H9 (cell line): Measurements from ENCODE around the gene MYBPHL. TPM values are rescaled to one million over a fixed set of nuclear protein-coding genes. Genes with fewer than 3 reads are reported as not detected.
A peak's percentile ranks its signal among the peaks of the same experiment; 100 is the strongest.

ENCODE experiments used
- DNase-seq: peaks from one replicate; pipeline ENCODE4 v3.0.0-alpha.2; 2017
- H2AFZ ChIP-seq: one replicate; pipeline ENCODE4 v1.6.1; 2013; ENCODE audit warnings: mild to moderate bottlenecking, low read length, control low read depth, moderate library complexity
- H2AK5ac ChIP-seq: 2 replicates; pipeline ENCODE4 v1.6.1; 2013; ENCODE audit warnings: low read length, control low read depth, mixed read lengths; ENCODE audit not compliant: insufficient read length
- H2BK120ac ChIP-seq: one replicate; pipeline ENCODE4 v1.6.1; 2013; ENCODE audit warnings: low read depth, mild to moderate bottlenecking, low read length, control low read depth, inconsistent platforms; ENCODE audit not compliant: poor library complexity, severe bottlenecking
- H2BK12ac ChIP-seq: 2 replicates; pipeline ENCODE4 v1.6.1; 2013; ENCODE audit warnings: low read length, control low read depth, mixed read lengths, low read depth; ENCODE audit not compliant: insufficient read length
- H2BK15ac ChIP-seq: 2 replicates; pipeline ENCODE4 v1.6.1; 2013; ENCODE audit warnings: low read depth, low read length, control low read depth
- H2BK20ac ChIP-seq: one replicate; pipeline ENCODE4 v1.6.1; 2013; ENCODE audit warnings: low read depth, mild to moderate bottlenecking, low read length, control low read depth, inconsistent platforms; ENCODE audit not compliant: poor library complexity, severe bottlenecking
- H2BK5ac ChIP-seq: 2 replicates; pipeline ENCODE4 v1.6.1; 2013; ENCODE audit warnings: low read length, control low read depth, mixed read lengths; ENCODE audit not compliant: insufficient read length
- H3K14ac ChIP-seq: 2 replicates; pipeline ENCODE4 v1.6.1; 2013; ENCODE audit warnings: low read length, control low read depth; ENCODE audit not compliant: insufficient read depth
- H3K18ac ChIP-seq: 2 replicates; pipeline ENCODE4 v1.6.1; 2013; ENCODE audit warnings: low read depth, mild to moderate bottlenecking, mixed read lengths, low read length, control low read depth; ENCODE audit not compliant: insufficient read length
- H3K23ac ChIP-seq: 2 replicates; pipeline ENCODE4 v1.6.1; 2013; ENCODE audit warnings: low read length, control low read depth, mixed read lengths, low read depth; ENCODE audit not compliant: insufficient read length
- H3K23me2 ChIP-seq: 2 replicates; pipeline ENCODE4 v1.6.1; 2013; ENCODE audit warnings: low read depth, mild to moderate bottlenecking, mixed read lengths, low read length, control low read depth; ENCODE audit not compliant: insufficient read length, poor library complexity, severe bottlenecking
- H3K27ac ChIP-seq: 2 replicates; pipeline ENCODE4 v1.5.1; 2013; ENCODE audit warnings: low read length, control low read depth, mixed read lengths, low read depth; ENCODE audit not compliant: insufficient read length
- H3K27me3 ChIP-seq: 2 replicates; pipeline ENCODE4 v1.6.1; 2013; ENCODE audit warnings: low read length, control low read depth, inconsistent platforms; ENCODE audit not compliant: insufficient read depth
- H3K4ac ChIP-seq: 2 replicates; pipeline ENCODE4 v1.6.1; 2013; ENCODE audit warnings: low read depth, mild to moderate bottlenecking, control low read depth, inconsistent platforms, low read length, moderate library complexity
- H3K4me1 ChIP-seq: 2 replicates; pipeline ENCODE4 v1.6.1; 2013; ENCODE audit warnings: low read length, control low read depth, inconsistent platforms; ENCODE audit not compliant: insufficient read depth
- H3K4me2 ChIP-seq: 2 replicates; pipeline ENCODE4 v1.6.1; 2013; ENCODE audit warnings: low read length, control low read depth, mixed read lengths; ENCODE audit not compliant: insufficient read length, insufficient read depth
- H3K56ac ChIP-seq: 2 replicates; pipeline ENCODE4 v1.6.1; 2013; ENCODE audit warnings: low read depth, mild to moderate bottlenecking, mixed read lengths, low read length, control low read depth; ENCODE audit not compliant: insufficient read length
- H3K79me1 ChIP-seq: 2 replicates; pipeline ENCODE4 v1.6.1; 2013; ENCODE audit warnings: low read depth, mild to moderate bottlenecking, moderate library complexity, low read length, control low read depth, inconsistent platforms; ENCODE audit not compliant: insufficient read depth, poor library complexity, severe bottlenecking
- H3K79me2 ChIP-seq: 2 replicates; pipeline ENCODE4 v1.6.1; 2013; ENCODE audit warnings: low read length, control low read depth, inconsistent platforms; ENCODE audit not compliant: insufficient read depth
- H3K9ac ChIP-seq: 2 replicates; pipeline ENCODE4 v1.6.1; 2013; ENCODE audit warnings: low read length, control low read depth, mixed read lengths; ENCODE audit not compliant: insufficient read length; ENCODE audit errors: extremely low read depth
- H3K9me3 ChIP-seq: one replicate; pipeline ENCODE4 v1.6.1; 2013; ENCODE audit warnings: low read depth, low read length, inconsistent platforms; ENCODE audit not compliant: control insufficient read depth
- H3T11ph ChIP-seq: one replicate; pipeline ENCODE4 v1.6.1; 2013; ENCODE audit warnings: mild to moderate bottlenecking, low read length, control low read depth, inconsistent platforms
- H4K20me1 ChIP-seq: one replicate; pipeline ENCODE4 v1.6.1; 2013; ENCODE audit not compliant: control insufficient read depth, insufficient read length, insufficient read depth
- H4K5ac ChIP-seq: 2 replicates; pipeline ENCODE4 v1.6.1; 2013; ENCODE audit warnings: low read depth, mild to moderate bottlenecking, mixed read lengths, low read length, control low read depth; ENCODE audit not compliant: insufficient read length
- H4K8ac ChIP-seq: replicated peaks from 2 replicates; pipeline ENCODE4 v1.6.1; 2013; ENCODE audit warnings: low read length, control low read depth, mixed read lengths, low read depth; ENCODE audit not compliant: insufficient read length
- H4K91ac ChIP-seq: 2 replicates; pipeline ENCODE4 v1.6.1; 2013; ENCODE audit warnings: low read depth, mild to moderate bottlenecking, moderate library complexity, mixed read lengths, low read length, control low read depth; ENCODE audit not compliant: insufficient read length
- H3K27ac Mint-ChIP-seq, 3 experiments: 2 replicates in 2 of 3; 3 replicates in 1 of 3; pipeline ENCODE4 v1.8.0; 2020 to 2021; ENCODE audit warnings: mixed read lengths in 3 of 3, mild to moderate bottlenecking in 1 of 3, moderate library complexity in 1 of 3
- H3K27me3 Mint-ChIP-seq: 2 replicates; pipeline ENCODE4 v1.8.0; 2021; ENCODE audit warnings: low read depth, mild to moderate bottlenecking, moderate library complexity, mixed read lengths
- H3K36me3 Mint-ChIP-seq, 3 experiments: 2 replicates in 2 of 3; 3 replicates in 1 of 3; pipeline ENCODE4 v1.8.0; 2020 to 2021; ENCODE audit warnings: low read depth in 3 of 3, mixed read lengths in 3 of 3; ENCODE audit not compliant: insufficient read depth in 1 of 3
- H3K4me1 Mint-ChIP-seq, 2 experiments: 2 replicates each; pipeline ENCODE4 v1.8.0; 2020; ENCODE audit warnings: mixed read lengths in 2 of 2
- H3K4me3 Mint-ChIP-seq, 2 experiments: 2 replicates in 1 of 2; 3 replicates in 1 of 2; pipeline ENCODE4 v1.8.0; 2020 to 2021; ENCODE audit warnings: mild to moderate bottlenecking in 2 of 2, mixed read lengths in 2 of 2, moderate library complexity in 1 of 2
- H3K9me3 Mint-ChIP-seq, 2 experiments: 2 replicates in 1 of 2; 3 replicates in 1 of 2; pipeline ENCODE4 v1.8.0; 2020; ENCODE audit warnings: mild to moderate bottlenecking in 2 of 2, mixed read lengths in 2 of 2, moderate library complexity in 1 of 2
- WGBS: extraction: QIAGEN DNeasy Blood & Tissue Kit; methylation state at CpG from one replicate; pipeline ENCODE4 v1.1.7; 2013; ENCODE audit warnings: missing lambda C conversion rate, low lambda C conversion rate, mixed read lengths; ENCODE audit not compliant: insufficient read length; ENCODE audit errors: extremely low coverage; 5-methylcytosine and 5-hydroxymethylcytosine counted together
- total RNA-seq: library from RNA; stranded (reverse); gene quantifications from 2 replicates; pipeline ENCODE4 v1.2.1, GENCODE V29; 2021
- TF ChIP-seq, protein P1 (sequence below): fragments of 200-600 bp; sonication (generic); conservative IDR thresholded peaks from 3 replicates; pipeline ENCODE4 v1.8.0; 2021; ENCODE audit warnings: antibody characterized with exemption, mild to moderate bottlenecking

MYBPHL gene
- total RNA-seq, 1 experiment from 2014 or later: 0.59 TPM

DNA sequence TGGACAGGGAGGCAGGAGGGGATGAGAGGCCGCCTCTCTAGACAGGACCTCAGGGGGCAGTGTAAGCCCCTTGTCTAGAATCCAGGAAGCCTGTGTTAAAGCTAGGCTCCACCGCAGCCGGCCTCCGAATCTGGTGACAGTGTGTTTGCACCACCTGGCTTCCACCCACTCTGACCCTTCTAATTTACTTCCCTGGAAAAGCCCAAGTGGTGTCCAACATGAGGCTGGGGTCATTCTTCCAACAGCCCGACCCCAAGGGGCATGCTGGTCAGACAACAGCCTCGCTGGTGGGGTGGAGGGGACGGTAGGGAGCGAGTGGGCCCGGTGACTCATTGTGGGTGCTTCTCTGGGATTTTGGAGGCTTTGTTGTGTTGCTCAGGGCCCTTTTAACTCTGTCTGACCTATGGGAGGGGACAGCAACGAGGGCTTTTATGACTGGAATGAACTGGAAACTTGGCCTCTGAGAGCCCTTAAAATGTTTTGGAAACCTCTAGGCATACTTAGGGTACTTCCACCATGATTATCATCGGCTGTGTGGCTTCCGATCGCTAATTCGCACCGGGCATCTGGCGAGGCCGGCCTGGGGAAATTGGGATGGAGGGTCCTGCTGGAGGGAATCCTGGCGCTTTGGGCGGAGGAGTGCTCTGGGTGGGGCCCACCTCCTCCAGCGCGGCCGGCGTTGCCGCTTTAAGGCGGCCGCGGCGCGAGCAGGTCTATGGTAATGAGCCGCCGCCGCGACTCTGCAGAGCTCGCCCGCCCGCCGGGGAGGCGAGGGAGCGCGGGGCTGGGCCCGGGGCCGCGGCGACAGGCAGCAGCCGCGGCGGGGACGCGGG, 57.8 kb downstream of the MYBPHL start, which contains the start of gene CELSR2:
CELSR2 (plus strand) TSS at position 743 of the 833 bp plus-strand sequence. CDS start 541 bp downstream, outside the sequence.
- no peaks in the 10 kb centered on the region for H4K20me1 ChIP-seq
- H3K56ac ChIP-seq: no peak within 1 kb of the TSS
- no peak within 1 kb of the TSS for H3K9ac ChIP-seq
- no peaks in the 10 kb centered on the region for H3K9me3 ChIP-seq
- no peaks in the 10 kb centered on the region for H3K4me1 ChIP-seq
- no peak within 1 kb of the TSS for H3K23ac ChIP-seq
- no peak within 1 kb of the TSS for H4K5ac ChIP-seq
- no peak within 1 kb of the TSS for H2BK20ac ChIP-seq
- peak within 1 kb of the TSS; percentile 39 for H3K18ac ChIP-seq
- H3K9me3 Mint-ChIP-seq: peaks cover 14 to 21% of the 10 kb centered on the region in 2 experiments
- no peaks in the 10 kb centered on the region for H3K79me1 ChIP-seq
- H4K91ac ChIP-seq: no peak within 1 kb of the TSS
- peak within 1 kb of the TSS; percentile 31; the same call in 1 of the 2 replicates for H3K14ac ChIP-seq
- no peak within 1 kb of the TSS for H2BK5ac ChIP-seq
- H2BK12ac ChIP-seq: no peak within 1 kb of the TSS
- H3K4ac ChIP-seq: no peak within 1 kb of the TSS
- no peak within 1 kb of the TSS for H2AFZ ChIP-seq
- H2BK15ac ChIP-seq: no peak within 1 kb of the TSS
- H3K27me3 Mint-ChIP-seq: peaks cover 48% of the 10 kb centered on the region
- peak within 1 kb of the TSS in 1 of 3 experiments; percentile 98; a peak in 2 of 7 replicates for H3K27ac Mint-ChIP-seq
- peak within 1 kb of the TSS; percentile 61 to 76 for H3K4me3 Mint-ChIP-seq
- no peak within 1 kb of the TSS for H3T11ph ChIP-seq
- no CpG with 5 or more reads among the region's 49 CpGs for WGBS
- peak; percentile 85 for DNase-seq
- H3K27ac ChIP-seq: no peak within 1 kb of the TSS
- TF ChIP-seq, protein P1, sequence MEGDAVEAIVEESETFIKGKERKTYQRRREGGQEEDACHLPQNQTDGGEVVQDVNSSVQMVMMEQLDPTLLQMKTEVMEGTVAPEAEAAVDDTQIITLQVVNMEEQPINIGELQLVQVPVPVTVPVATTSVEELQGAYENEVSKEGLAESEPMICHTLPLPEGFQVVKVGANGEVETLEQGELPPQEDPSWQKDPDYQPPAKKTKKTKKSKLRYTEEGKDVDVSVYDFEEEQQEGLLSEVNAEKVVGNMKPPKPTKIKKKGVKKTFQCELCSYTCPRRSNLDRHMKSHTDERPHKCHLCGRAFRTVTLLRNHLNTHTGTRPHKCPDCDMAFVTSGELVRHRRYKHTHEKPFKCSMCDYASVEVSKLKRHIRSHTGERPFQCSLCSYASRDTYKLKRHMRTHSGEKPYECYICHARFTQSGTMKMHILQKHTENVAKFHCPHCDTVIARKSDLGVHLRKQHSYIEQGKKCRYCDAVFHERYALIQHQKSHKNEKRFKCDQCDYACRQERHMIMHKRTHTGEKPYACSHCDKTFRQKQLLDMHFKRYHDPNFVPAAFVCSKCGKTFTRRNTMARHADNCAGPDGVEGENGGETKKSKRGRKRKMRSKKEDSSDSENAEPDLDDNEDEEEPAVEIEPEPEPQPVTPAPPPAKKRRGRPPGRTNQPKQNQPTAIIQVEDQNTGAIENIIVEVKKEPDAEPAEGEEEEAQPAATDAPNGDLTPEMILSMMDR: peak; percentile 18; the same call in 1 of the 3 replicates
- peaks cover 24 to 27% of the 10 kb centered on the region in 2 experiments for H3K4me1 Mint-ChIP-seq
- H3K4me2 ChIP-seq: peak within 1 kb of the TSS; percentile 40
- H2BK120ac ChIP-seq: no peak within 1 kb of the TSS
- H3K23me2 ChIP-seq: no peaks in the 10 kb centered on the region
- H3K36me3 Mint-ChIP-seq: peaks cover 22 to 30% (median 25%) of the 10 kb centered on the region in 3 experiments
- no peak within 1 kb of the TSS for H4K8ac ChIP-seq
- H2AK5ac ChIP-seq: no peak within 1 kb of the TSS
- no peaks in the 10 kb centered on the region; the same call in 1 of the 2 replicates for H3K79me2 ChIP-seq
- peaks cover 4% of the 10 kb centered on the region; the same call in 1 of the 2 replicates for H3K27me3 ChIP-seq
